Measurements from ENCODE around the gene UST.
"Not testable (repeated sequence)": the region's sequence is repeated elsewhere in the genome, so short reads cannot be mapped to it uniquely, and the experiment has no call there.

Gene UST

DNA sequence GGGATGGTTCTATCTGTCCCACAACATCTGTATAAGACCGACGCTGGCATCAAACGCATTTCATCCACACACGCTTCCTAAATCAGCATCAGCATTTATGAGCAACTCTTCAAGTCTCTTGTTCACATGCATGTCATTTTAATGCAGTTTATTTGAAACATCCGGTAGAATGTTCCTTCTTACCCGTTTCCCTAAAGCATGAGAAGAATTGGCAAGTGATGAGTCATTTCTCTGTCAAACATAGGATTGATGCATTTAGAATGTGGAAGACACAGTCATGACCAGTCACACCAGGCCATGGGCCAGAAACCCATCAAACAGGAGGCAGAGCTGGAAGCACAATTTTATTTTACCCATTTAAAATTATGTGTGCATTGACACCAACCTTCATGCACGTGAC, 122.8 kb downstream of the UST start:
- no peaks in the 10 kb centered on the region for H3K36me3 ChIP-seq (ENCODE audit: control insufficient read depth, insufficient read depth, low read length)
- H3K9ac ChIP-seq (ENCODE audit: low read length): no peak overlapping the region
- no peak overlapping the region for H3K4me3 ChIP-seq (ENCODE audit: low read depth, low read length)
- H3K9me3 ChIP-seq (ENCODE audit: control insufficient read depth, insufficient read depth, low read depth, low read length): no peaks in the 10 kb centered on the region
- peak overlapping the region; percentile 19; the same call in 1 of the 2 replicates for H3K27ac ChIP-seq (ENCODE audit: low read depth, low read length)
- peaks cover 61% of the 10 kb centered on the region for H3K4me1 ChIP-seq (ENCODE audit: control insufficient read depth, insufficient read depth, low read length)
- no peaks in the 10 kb centered on the region for H3K27me3 ChIP-seq (ENCODE audit: control insufficient read depth, insufficient read depth, low read length)

DNA sequence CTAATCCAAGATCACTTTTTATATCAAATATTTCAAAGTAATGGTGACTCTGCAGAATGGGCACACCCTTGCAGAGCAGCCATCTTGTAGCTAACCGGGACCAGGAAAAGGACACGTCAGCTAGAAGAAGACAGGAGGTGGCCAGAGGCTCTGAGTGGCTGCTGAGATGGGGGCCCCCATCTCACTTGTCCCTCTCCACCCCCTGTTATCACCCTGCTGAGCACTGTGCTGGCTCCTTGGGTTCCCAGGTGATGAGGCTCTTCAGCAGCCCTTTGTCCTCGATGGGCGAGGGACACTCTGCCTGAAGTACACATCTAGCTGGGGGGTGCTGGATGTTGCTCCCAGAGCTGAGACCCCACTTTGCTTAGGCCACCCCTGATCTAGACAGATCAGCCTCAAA, 126.3 kb downstream of the UST start:
- Histone ChIP-seq H3K4me1 (ENCODE audit: control insufficient read depth, insufficient read depth, low read length) (peaks cover 46% of the 10 kb centered on the region), H3K9ac (ENCODE audit: low read length) (no peak overlapping the region), H3K9me3 (ENCODE audit: control insufficient read depth, insufficient read depth, low read depth, low read length) (no peaks in the 10 kb centered on the region), H3K36me3 (ENCODE audit: control insufficient read depth, insufficient read depth, low read length) (no peaks in the 10 kb centered on the region), H3K4me3 (ENCODE audit: low read depth, low read length) (no peak overlapping the region), H3K27ac (ENCODE audit: low read depth, low read length) (no peak overlapping the region), H3K27me3 (ENCODE audit: control insufficient read depth, insufficient read depth, low read length) (no peaks in the 10 kb centered on the region)

DNA sequence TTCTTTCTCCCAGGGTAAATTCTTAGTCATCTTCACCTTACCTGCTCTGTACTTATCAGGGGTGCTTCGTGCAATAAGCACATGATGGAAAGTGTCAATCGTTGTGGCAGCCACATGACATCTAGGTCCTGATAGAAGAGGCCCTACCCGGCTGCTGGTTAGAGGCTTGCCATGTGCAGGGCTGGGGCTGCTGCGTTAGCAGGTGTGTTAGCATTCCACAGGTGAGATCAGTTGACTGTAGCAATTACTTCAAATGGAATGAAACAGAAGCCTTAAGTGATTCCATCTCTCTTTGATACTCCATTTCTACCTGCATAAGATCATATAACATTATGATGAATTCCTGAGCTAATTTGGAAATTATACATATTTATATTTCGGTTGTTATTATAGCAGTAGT, 127.0 kb downstream of the UST start:
- no peaks in the 10 kb centered on the region for H3K9me3 ChIP-seq (ENCODE audit: control insufficient read depth, insufficient read depth, low read depth, low read length)
- H3K27ac ChIP-seq (ENCODE audit: low read depth, low read length): no peak overlapping the region
- H3K27me3 ChIP-seq (ENCODE audit: control insufficient read depth, insufficient read depth, low read length): no peaks in the 10 kb centered on the region
- no peak overlapping the region for H3K4me3 ChIP-seq (ENCODE audit: low read depth, low read length)
- H3K4me1 ChIP-seq (ENCODE audit: control insufficient read depth, insufficient read depth, low read length): peaks cover 40% of the 10 kb centered on the region
- H3K9ac ChIP-seq (ENCODE audit: low read length): no peak overlapping the region
- no peaks in the 10 kb centered on the region for H3K36me3 ChIP-seq (ENCODE audit: control insufficient read depth, insufficient read depth, low read length)

DNA sequence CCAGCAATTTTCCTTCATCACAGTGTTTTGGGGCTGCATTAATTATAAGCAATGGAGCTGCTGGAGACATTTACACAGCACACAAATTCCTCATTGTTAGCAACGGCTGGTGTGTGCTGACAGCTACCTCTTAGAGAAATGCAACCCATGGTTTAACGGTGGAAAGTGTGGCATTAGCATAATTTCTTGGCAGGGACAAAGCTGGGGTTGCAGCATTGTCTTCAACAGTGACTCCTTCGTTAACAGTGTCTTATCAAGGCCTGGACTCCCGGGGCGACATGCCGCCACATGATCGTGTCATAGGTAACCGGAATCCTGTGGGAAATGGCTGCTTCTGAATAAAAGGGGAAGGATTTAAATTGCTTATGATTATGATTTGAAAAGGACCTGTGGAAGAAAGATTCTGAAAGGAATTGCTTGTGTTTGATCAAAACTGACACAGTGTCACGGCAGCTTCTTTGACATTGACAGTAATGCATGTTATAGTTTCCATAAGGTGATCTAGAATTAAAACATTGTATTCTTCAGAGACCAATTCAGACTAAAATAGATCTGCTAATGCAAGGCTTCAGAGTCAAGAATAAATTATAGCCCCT, 128.0 kb downstream of the UST start:
- Histone ChIP-seq H3K9ac (ENCODE audit: low read length) (no peak overlapping the region), H3K4me3 (ENCODE audit: low read depth, low read length) (no peak overlapping the region), H3K27me3 (ENCODE audit: control insufficient read depth, insufficient read depth, low read length) (no peaks in the 10 kb centered on the region), H3K9me3 (ENCODE audit: control insufficient read depth, insufficient read depth, low read depth, low read length) (no peaks in the 10 kb centered on the region), H3K36me3 (ENCODE audit: control insufficient read depth, insufficient read depth, low read length) (no peaks in the 10 kb centered on the region), H3K27ac (ENCODE audit: low read depth, low read length) (no peak overlapping the region), H3K4me1 (ENCODE audit: control insufficient read depth, insufficient read depth, low read length) (peaks cover 31% of the 10 kb centered on the region; the same call in 1 of the 2 replicates)

DNA sequence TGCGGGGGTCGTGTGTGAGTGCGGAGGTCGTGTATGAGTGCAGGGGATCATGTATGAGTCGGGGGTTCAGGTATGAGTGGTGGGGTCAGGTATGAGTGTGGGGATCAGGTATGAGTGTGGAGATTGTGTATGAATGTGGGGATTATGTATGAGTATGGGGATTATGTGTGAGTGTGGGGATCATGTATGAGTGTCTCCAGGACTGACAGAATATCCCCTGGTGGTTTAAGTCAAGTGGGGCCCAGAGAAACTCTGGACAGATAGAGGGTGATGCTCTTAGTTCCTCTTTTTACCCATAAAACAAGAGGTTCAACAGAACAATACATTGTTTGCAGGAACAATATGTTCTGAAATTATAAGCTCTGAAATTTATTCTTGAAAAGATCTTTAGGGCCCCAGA, 131.9 kb downstream of the UST start:
- Histone ChIP-seq H3K4me1 (ENCODE audit: control insufficient read depth, insufficient read depth, low read length) (peaks cover 29% of the 10 kb centered on the region), H3K27me3 (ENCODE audit: control insufficient read depth, insufficient read depth, low read length) (no peaks in the 10 kb centered on the region), H3K27ac (ENCODE audit: low read depth, low read length) (no peak overlapping the region), H3K9me3 (ENCODE audit: control insufficient read depth, insufficient read depth, low read depth, low read length) (no peaks in the 10 kb centered on the region), H3K4me3 (ENCODE audit: low read depth, low read length) (no peak overlapping the region), H3K9ac (ENCODE audit: low read length) (no peak overlapping the region), H3K36me3 (ENCODE audit: control insufficient read depth, insufficient read depth, low read length) (no peaks in the 10 kb centered on the region)

DNA sequence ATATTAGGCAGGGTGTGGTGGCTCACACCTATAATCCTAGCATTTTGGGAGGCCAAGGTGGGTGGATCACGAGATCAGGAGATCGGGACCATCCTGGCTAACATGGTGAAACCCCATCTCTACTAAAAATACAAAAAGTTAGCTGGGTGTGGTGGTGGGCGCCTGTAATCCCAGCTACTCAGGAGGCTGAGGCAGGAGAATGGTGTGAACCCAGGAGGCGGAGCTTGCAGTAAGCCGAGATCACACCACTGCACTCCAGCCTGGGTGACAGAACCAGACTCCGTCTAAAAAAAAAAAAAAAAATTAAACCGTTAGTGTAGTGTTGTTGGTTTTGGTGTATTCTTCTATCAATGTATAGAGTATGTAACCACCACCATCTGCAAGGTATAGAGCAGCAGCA, 133.9 kb downstream of the UST start:
- H3K4me1 ChIP-seq (ENCODE audit: control insufficient read depth, insufficient read depth, low read length): peaks cover 33% of the 10 kb centered on the region
- H3K9me3 ChIP-seq (ENCODE audit: control insufficient read depth, insufficient read depth, low read depth, low read length); H3K36me3 ChIP-seq (ENCODE audit: control insufficient read depth, insufficient read depth, low read length); H3K27me3 ChIP-seq (ENCODE audit: control insufficient read depth, insufficient read depth, low read length); H3K27ac ChIP-seq (ENCODE audit: low read depth, low read length); H3K9ac ChIP-seq (ENCODE audit: low read length); H3K4me3 ChIP-seq (ENCODE audit: low read depth, low read length): not testable (repeated sequence)

DNA sequence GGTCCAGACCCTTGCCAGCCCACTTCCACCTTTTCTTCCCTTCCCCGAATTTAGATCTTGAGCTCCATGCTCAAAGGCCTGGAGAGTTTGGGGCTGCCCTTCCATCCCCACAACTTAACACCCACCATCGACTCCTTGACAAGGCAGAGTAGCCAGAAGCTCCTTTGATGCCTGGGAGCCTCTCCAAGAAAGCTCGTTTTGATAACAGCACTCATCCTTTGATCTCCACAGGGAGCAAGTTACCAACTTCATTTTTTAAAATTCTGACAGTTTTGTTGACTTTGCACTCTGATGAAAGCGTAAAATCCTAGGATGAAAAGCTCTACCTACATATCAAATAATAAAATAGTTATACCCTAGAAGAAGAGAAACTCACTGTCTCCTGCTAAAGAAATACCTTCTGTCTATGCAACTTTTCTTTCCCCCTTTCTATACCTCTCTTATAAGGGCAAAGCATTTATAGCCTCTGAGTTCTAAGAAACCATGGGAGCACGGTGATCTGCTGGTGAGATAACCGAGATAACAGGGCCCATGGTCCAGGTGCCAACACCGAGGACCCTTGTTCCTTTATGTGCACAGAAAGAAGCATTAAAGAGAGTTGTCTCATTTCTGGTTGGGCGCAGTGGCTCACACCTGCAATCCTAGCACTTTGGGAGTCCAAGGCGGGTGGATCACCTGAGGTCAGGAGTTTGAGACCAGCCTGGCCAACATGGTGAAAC, 134.9 kb downstream of the UST start:
- Histone ChIP-seq H3K27ac (ENCODE audit: low read depth, low read length) (no peak overlapping the region), H3K27me3 (ENCODE audit: control insufficient read depth, insufficient read depth, low read length) (no peaks in the 10 kb centered on the region), H3K4me1 (ENCODE audit: control insufficient read depth, insufficient read depth, low read length) (peaks cover 40% of the 10 kb centered on the region), H3K9me3 (ENCODE audit: control insufficient read depth, insufficient read depth, low read depth, low read length) (no peaks in the 10 kb centered on the region), H3K9ac (ENCODE audit: low read length) (no peak overlapping the region), H3K36me3 (ENCODE audit: control insufficient read depth, insufficient read depth, low read length) (no peaks in the 10 kb centered on the region; the same call in 1 of the 2 replicates), H3K4me3 (ENCODE audit: low read depth, low read length) (no peak overlapping the region)

DNA sequence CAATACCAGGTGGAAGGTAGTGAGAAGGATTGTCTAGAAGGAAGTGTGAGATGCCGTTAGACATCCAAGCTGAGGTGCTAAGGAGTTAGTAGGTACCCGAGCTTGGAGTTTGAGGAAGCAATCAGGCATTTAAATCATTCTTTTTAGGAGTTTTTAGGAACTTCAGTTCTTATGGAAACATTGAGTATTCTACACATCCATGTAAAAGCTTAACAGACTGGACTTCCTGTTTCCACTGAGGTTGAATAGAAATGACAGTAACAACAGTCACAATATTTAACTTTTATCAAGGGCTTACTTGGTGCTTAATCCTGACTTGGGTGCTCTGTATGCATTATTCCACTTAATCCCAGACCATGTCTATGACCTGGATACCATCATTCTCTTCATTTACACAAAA, 136.4 kb downstream of the UST start:
- H3K9ac ChIP-seq (ENCODE audit: low read length): no peak overlapping the region
- H3K27ac ChIP-seq (ENCODE audit: low read depth, low read length): no peak overlapping the region
- peaks cover 14% of the 10 kb centered on the region for H3K36me3 ChIP-seq (ENCODE audit: control insufficient read depth, insufficient read depth, low read length)
- no peak overlapping the region for H3K4me3 ChIP-seq (ENCODE audit: low read depth, low read length)
- H3K4me1 ChIP-seq (ENCODE audit: control insufficient read depth, insufficient read depth, low read length): peaks cover 40% of the 10 kb centered on the region
- H3K9me3 ChIP-seq (ENCODE audit: control insufficient read depth, insufficient read depth, low read depth, low read length): no peaks in the 10 kb centered on the region
- H3K27me3 ChIP-seq (ENCODE audit: control insufficient read depth, insufficient read depth, low read length): no peaks in the 10 kb centered on the region

DNA sequence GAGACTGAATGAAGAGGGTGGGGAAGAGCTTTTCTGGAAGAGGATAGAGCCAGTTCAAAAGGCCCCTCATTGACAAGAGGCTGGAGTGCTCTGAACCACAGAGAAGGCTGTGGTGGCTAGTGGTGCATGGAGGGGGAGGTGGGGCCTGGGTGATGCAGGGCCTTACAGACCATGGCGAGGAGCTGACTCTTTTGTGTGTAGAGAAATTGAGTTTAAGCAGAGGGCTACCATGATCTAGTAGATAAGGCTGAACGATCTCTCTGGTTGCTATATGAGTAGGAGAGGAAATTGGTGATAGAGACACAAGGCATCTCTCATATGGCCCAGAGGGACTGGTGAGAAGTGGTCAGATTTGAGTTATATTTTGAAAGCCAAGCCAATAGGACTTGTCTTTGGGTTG, 137.6 kb downstream of the UST start:
- Histone ChIP-seq H3K27me3 (ENCODE audit: control insufficient read depth, insufficient read depth, low read length) (no peaks in the 10 kb centered on the region), H3K9ac (ENCODE audit: low read length) (no peak overlapping the region), H3K27ac (ENCODE audit: low read depth, low read length) (no peak overlapping the region), H3K4me1 (ENCODE audit: control insufficient read depth, insufficient read depth, low read length) (peaks cover 40% of the 10 kb centered on the region), H3K9me3 (ENCODE audit: control insufficient read depth, insufficient read depth, low read depth, low read length) (no peaks in the 10 kb centered on the region), H3K4me3 (ENCODE audit: low read depth, low read length) (no peak overlapping the region), H3K36me3 (ENCODE audit: control insufficient read depth, insufficient read depth, low read length) (peaks cover 23% of the 10 kb centered on the region)

DNA sequence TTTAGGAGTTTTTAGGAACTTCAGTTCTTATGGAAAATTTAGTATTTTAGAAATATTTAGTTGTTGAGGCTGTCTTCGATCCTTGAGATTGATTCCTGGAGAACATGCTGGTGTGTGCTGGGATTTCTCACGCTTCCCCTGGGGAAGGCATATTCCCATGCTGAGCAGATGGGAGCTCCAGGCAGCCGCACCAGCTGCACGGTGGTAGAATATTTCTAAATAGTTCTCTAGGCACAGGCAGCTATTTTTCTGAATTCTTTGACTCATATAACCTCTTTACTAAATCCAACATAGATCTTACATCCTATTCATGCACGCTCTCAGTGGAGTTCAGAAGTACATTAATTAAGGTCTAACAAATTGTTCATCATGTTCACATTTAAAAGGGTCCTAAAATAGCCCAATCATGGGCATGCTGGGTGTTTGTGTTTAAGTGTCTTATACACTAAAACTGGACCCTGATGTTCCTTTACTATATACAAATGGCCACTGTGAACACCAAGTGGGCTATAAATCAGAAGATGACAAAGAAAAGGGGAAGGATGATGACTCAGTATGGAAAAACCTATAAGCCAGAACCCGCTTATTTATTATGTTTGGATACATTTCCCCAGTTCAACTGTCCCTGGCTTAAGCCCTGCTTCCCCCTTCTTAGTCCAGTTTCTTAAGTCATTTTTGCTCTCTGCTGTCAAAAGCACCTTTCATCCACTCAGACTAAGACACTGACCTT, 138.5 kb downstream of the UST start:
- Histone ChIP-seq H3K9me3 (ENCODE audit: control insufficient read depth, insufficient read depth, low read depth, low read length) (no peaks in the 10 kb centered on the region), H3K27me3 (ENCODE audit: control insufficient read depth, insufficient read depth, low read length) (no peaks in the 10 kb centered on the region), H3K4me3 (ENCODE audit: low read depth, low read length) (no peak overlapping the region), H3K4me1 (ENCODE audit: control insufficient read depth, insufficient read depth, low read length) (peaks cover 40% of the 10 kb centered on the region), H3K27ac (ENCODE audit: low read depth, low read length) (no peak overlapping the region), H3K9ac (ENCODE audit: low read length) (no peak overlapping the region), H3K36me3 (ENCODE audit: control insufficient read depth, insufficient read depth, low read length) (peaks cover 25% of the 10 kb centered on the region)
